Progenitor cell of endocrine pancreas (in vitro differentiated cells): ENCODE results near the gene DOCK1. TPM values are rescaled to one million over a fixed set of nuclear protein-coding genes. Genes with fewer than 3 reads are reported as not detected.

Experiments
- DNase-seq: peaks from one replicate; pipeline ENCODE4 v3.0.0; 2021; ENCODE audit warnings: low spot score; ENCODE audit not compliant: unreplicated experiment
- H3K27ac Mint-ChIP-seq: 2 replicates; pipeline ENCODE4 v1.8.0; 2021; ENCODE audit warnings: mild to moderate bottlenecking, moderate library complexity, mixed read lengths
- H3K27me3 Mint-ChIP-seq: 2 replicates; pipeline ENCODE4 v1.8.0; 2021; ENCODE audit warnings: mixed read lengths
- H3K36me3 Mint-ChIP-seq: 2 replicates; pipeline ENCODE4 v1.8.0; 2022; ENCODE audit warnings: mixed read lengths; ENCODE audit not compliant: insufficient read depth
- H3K4me1 Mint-ChIP-seq: 2 replicates; pipeline ENCODE4 v1.8.0; 2021; ENCODE audit warnings: low read depth, mixed read lengths
- H3K4me3 Mint-ChIP-seq: 2 replicates; pipeline ENCODE4 v1.8.0; 2021; ENCODE audit warnings: low read depth, mild to moderate bottlenecking, moderate library complexity, mixed read lengths
- H3K9me3 Mint-ChIP-seq: 2 replicates; pipeline ENCODE4 v1.8.0; 2021; ENCODE audit warnings: low read depth, mixed read lengths
- CTCF ChIP-seq: fragments of 200-600 bp; sonication (generic); IDR thresholded peaks from one replicate; pipeline ENCODE4 v1.5.0; 2021; ENCODE audit warnings: antibody characterized with exemption, mild to moderate bottlenecking; ENCODE audit not compliant: unreplicated experiment
- total RNA-seq: library from RNA; stranded (reverse); gene quantifications from 2 replicates; pipeline ENCODE4 v1.2.1, GENCODE V29; 2021

Gene DOCK1
- total RNA-seq, 1 donor from 2014 or later: 77.8 TPM

GRCh38 chr10:127210936-127211466 is 305.8 kb downstream of the DOCK1 start:
- Mint-ChIP-seq H3K4me3 (no peak overlapping the region), H3K27me3 (no peaks in the 10 kb centered on the region), H3K27ac (no peak overlapping the region), H3K36me3 (peaks cover 1% of the 10 kb centered on the region), H3K9me3 (no peaks in the 10 kb centered on the region), H3K4me1 (no peaks in the 10 kb centered on the region)
- TF ChIP-seq CTCF: no peak
- DNase-seq: no peak

GRCh38 chr10:127215866-127216265 is 310.6 kb downstream of the DOCK1 start:
- Mint-ChIP-seq H3K4me1 (no peaks in the 10 kb centered on the region), H3K27ac (no peak overlapping the region), H3K36me3 (peaks cover 1% of the 10 kb centered on the region), H3K9me3 (no peaks in the 10 kb centered on the region), H3K27me3 (no peaks in the 10 kb centered on the region), H3K4me3 (no peak overlapping the region)
- no peak for DNase-seq
- TF ChIP-seq CTCF: no peak

- Mint-ChIP-seq H3K36me3 (peaks cover 1% of the 10 kb centered on the region), H3K4me3 (no peak overlapping the region), H3K4me1 (no peaks in the 10 kb centered on the region), H3K27ac (no peak overlapping the region), H3K9me3 (no peaks in the 10 kb centered on the region), H3K27me3 (no peaks in the 10 kb centered on the region)
- DNase-seq: no peak
- TF ChIP-seq CTCF: no peak
Measured at GRCh38 chr10:127216274-127216673, 311.0 kb downstream of the DOCK1 start.

- Mint-ChIP-seq H3K27ac (no peak overlapping the region), H3K9me3 (no peaks in the 10 kb centered on the region), H3K4me3 (no peak overlapping the region), H3K36me3 (peaks cover 1% of the 10 kb centered on the region), H3K4me1 (no peaks in the 10 kb centered on the region), H3K27me3 (no peaks in the 10 kb centered on the region)
- no peak for DNase-seq
- TF ChIP-seq CTCF: no peak
Measured at GRCh38 chr10:127216786-127217185, 311.6 kb downstream of the DOCK1 start.

GRCh38 chr10:127218658-127219057 is 313.4 kb downstream of the DOCK1 start:
- Mint-ChIP-seq H3K4me1 (peaks cover 6% of the 10 kb centered on the region), H3K36me3 (peaks cover 1% of the 10 kb centered on the region), H3K4me3 (no peak overlapping the region), H3K27me3 (no peaks in the 10 kb centered on the region), H3K27ac (no peak overlapping the region), H3K9me3 (no peaks in the 10 kb centered on the region)
- DNase-seq: no peak
- TF ChIP-seq CTCF: no peak
